ENCODE data around the gene JADE2.
"Not testable (repeated sequence)": the region's sequence is repeated elsewhere in the genome, so short reads cannot be mapped to it uniquely, and the experiment has no call there.

The JADE2 gene

DNA sequence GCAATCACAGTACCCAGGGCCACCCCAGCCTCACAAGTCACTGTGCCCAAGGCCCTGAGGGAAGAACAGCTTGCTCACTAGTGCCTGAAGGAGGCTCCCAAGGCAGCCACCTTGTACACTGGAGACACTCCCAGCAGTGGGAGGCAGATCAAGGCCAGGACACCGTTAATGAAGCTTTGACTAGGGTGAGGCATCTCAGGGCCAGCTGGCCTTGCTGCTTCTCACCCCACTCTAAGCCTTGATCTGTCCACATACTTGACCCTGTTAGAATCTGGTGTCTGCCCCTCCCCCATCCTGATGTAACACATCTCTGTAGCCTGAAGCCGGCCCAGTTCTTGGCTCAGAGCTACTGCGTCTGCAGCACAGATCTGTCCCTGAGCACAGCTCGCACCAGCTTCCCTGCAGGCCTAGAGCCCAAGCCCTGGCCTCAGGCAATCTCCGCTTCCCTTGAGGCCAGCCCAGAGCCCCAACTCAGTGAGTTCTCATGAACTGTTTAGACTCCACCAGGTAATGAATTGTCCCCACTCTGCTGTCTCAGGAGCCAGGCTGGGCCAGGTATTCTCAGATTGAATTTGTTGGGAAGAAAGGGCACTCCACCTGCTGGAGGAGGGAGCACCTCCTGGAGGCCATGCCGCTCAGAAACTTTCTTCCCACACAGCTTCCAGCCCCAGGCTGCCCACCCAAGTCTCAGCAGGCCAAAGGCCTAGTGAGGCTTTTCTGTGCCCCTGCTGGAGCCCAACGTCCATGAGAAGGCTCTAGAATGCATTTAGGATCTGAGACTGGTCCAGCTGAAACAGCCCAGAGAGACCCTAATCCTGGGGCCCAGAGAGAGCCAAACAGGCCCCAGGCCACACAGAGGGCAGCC lies 13.4 kb upstream of the JADE2 start:
- Histone ChIP-seq H2AFZ (ENCODE audit: low read depth) (no peak overlapping the region), H4K20me1 (ENCODE audit: insufficient read depth) (no peaks in the 10 kb centered on the region), H3K27ac (no peak overlapping the region), H3K4me1 (ENCODE audit: low read depth, poor library complexity, severe bottlenecking) (no peaks in the 10 kb centered on the region), H3K36me3 (ENCODE audit: insufficient read depth) (no peaks in the 10 kb centered on the region), H3K4me2 (no peak overlapping the region), H3K27me3 (ENCODE audit: insufficient read depth, low read depth) (no peaks in the 10 kb centered on the region), H3K4me3 (IDR thresholded peaks at IDR 0.05; ENCODE audit: insufficient read depth, low read depth, low read length) (no peak overlapping the region), H3K9ac (no peak overlapping the region), H3K79me2 (ENCODE audit: insufficient read depth, low read depth) (no peaks in the 10 kb centered on the region)
- TF ChIP-seq, protein P1, sequence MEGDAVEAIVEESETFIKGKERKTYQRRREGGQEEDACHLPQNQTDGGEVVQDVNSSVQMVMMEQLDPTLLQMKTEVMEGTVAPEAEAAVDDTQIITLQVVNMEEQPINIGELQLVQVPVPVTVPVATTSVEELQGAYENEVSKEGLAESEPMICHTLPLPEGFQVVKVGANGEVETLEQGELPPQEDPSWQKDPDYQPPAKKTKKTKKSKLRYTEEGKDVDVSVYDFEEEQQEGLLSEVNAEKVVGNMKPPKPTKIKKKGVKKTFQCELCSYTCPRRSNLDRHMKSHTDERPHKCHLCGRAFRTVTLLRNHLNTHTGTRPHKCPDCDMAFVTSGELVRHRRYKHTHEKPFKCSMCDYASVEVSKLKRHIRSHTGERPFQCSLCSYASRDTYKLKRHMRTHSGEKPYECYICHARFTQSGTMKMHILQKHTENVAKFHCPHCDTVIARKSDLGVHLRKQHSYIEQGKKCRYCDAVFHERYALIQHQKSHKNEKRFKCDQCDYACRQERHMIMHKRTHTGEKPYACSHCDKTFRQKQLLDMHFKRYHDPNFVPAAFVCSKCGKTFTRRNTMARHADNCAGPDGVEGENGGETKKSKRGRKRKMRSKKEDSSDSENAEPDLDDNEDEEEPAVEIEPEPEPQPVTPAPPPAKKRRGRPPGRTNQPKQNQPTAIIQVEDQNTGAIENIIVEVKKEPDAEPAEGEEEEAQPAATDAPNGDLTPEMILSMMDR (conservative IDR thresholded peaks at IDR 0.05; ENCODE audit: low read depth, low read length) = no peak

DNA sequence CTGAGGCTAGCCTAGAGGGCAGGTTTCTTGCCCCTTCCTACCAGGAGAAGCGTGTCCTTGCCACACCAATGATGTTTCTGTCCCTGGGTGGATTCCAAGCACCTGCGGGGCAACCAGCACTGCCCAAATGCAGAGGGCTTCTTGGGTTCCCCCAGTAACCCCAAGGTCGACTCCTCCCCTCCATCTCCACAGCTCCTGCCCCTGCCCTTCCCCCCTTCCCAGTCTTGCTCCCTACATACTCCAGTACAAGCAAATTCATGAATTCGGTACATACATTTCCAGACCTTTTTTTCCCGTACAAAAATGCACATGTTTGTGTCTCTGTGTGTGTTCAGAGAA lies 12.8 kb upstream of the JADE2 start:
- no peak overlapping the region for H2AFZ ChIP-seq (ENCODE audit: low read depth)
- no peaks in the 10 kb centered on the region for H3K27me3 ChIP-seq (ENCODE audit: insufficient read depth, low read depth)
- TF ChIP-seq, protein P1 (conservative IDR thresholded peaks at IDR 0.05; ENCODE audit: low read depth, low read length) = no peak
- H3K79me2 ChIP-seq (ENCODE audit: insufficient read depth, low read depth) = no peaks in the 10 kb centered on the region
- H4K20me1 ChIP-seq (ENCODE audit: insufficient read depth) = no peaks in the 10 kb centered on the region
- no peak overlapping the region for H3K4me2 ChIP-seq
- H3K36me3 ChIP-seq (ENCODE audit: insufficient read depth) = no peaks in the 10 kb centered on the region
- H3K4me3 ChIP-seq (IDR thresholded peaks at IDR 0.05; ENCODE audit: insufficient read depth, low read depth, low read length) = no peak overlapping the region
- no peak overlapping the region for H3K9ac ChIP-seq
- no peaks in the 10 kb centered on the region for H3K4me1 ChIP-seq (ENCODE audit: low read depth, poor library complexity, severe bottlenecking)
- H3K27ac ChIP-seq = no peak overlapping the region

DNA sequence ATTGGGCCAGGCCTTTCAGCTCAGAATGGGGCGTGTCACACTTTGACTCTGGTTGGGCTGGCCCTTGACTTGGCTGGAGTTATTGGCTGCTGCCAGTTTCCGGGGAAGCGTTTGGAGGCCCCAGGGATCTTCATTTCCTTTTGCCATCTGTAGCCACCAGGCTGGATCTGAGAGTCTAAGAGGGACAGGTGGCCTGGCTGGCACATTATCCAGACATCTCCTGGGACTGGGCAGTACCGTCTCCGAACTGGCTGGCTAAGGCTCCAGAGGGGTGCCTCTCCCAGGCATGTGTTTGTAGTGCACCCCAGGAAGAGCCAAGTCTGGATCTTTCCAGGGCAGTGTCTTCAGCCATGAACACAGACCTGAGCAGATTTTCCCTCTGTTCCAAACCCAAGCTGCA lies 9.7 kb upstream of the JADE2 start:
- TF ChIP-seq, protein P1 (conservative IDR thresholded peaks at IDR 0.05; ENCODE audit: low read depth, low read length) = no peak
- Histone ChIP-seq H2AFZ (ENCODE audit: low read depth) (no peak overlapping the region), H3K36me3 (ENCODE audit: insufficient read depth) (no peaks in the 10 kb centered on the region), H3K27me3 (ENCODE audit: insufficient read depth, low read depth) (no peaks in the 10 kb centered on the region), H3K79me2 (ENCODE audit: insufficient read depth, low read depth) (no peaks in the 10 kb centered on the region), H3K4me1 (ENCODE audit: low read depth, poor library complexity, severe bottlenecking) (no peaks in the 10 kb centered on the region), H4K20me1 (ENCODE audit: insufficient read depth) (no peaks in the 10 kb centered on the region), H3K4me2 (no peak overlapping the region), H3K27ac (no peak overlapping the region), H3K9ac (no peak overlapping the region), H3K4me3 (IDR thresholded peaks at IDR 0.05; ENCODE audit: insufficient read depth, low read depth, low read length) (no peak overlapping the region)

DNA sequence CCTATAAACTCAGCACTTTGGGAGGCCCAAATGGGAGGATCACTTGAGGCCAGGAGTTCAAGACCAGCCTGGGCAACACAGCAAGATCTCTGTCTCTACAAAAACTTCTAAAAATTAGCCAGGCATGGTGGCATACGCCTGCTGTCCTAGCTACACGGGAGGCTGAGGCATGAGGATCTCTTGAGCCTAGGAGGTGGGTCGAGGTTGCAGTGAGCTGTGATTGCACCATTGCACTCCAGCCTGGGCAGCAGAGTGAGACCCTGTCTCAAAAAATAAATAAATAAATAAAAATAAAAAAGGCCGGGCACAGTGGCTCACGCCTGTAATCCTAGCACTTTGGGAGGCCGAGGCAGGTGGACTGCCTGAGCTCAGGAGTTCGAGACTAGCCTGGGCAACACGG lies 8.5 kb upstream of the JADE2 start:
- not testable (repeated sequence) for H4K20me1 ChIP-seq (ENCODE audit: insufficient read depth); H2AFZ ChIP-seq (ENCODE audit: low read depth); H3K27ac ChIP-seq; H3K4me1 ChIP-seq (ENCODE audit: low read depth, poor library complexity, severe bottlenecking); H3K4me2 ChIP-seq; H3K27me3 ChIP-seq (ENCODE audit: insufficient read depth, low read depth); H3K4me3 ChIP-seq (IDR thresholded peaks at IDR 0.05; ENCODE audit: insufficient read depth, low read depth, low read length); H3K9ac ChIP-seq; H3K36me3 ChIP-seq (ENCODE audit: insufficient read depth); H3K79me2 ChIP-seq (ENCODE audit: insufficient read depth, low read depth)

DNA sequence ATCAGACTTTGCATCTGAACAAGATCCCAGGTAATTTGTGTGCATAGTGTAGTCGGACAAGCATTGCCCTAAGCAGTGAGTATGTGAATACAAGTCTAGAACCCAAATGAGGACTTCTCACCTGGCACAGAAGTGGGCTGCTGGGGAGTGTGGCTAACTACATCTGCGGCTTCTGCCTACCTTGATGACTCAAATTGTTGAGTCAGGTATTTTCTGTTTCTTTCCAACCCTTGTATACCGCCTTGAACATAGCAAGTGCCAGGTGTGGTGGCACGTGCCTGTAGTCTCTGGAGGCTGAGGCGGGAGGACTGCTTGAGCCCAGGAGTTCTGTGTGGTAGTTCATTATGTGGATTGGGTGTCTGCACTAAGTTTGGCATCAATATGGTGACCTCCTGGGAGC lies 7.9 kb upstream of the JADE2 start:
- Histone ChIP-seq H3K4me1 (ENCODE audit: low read depth, poor library complexity, severe bottlenecking) (no peaks in the 10 kb centered on the region), H3K4me3 (IDR thresholded peaks at IDR 0.05; ENCODE audit: insufficient read depth, low read depth, low read length) (no peak overlapping the region), H3K27ac (no peak overlapping the region), H3K9ac (no peak overlapping the region), H3K36me3 (ENCODE audit: insufficient read depth) (no peaks in the 10 kb centered on the region), H3K79me2 (ENCODE audit: insufficient read depth, low read depth) (no peaks in the 10 kb centered on the region), H3K27me3 (ENCODE audit: insufficient read depth, low read depth) (no peaks in the 10 kb centered on the region), H4K20me1 (ENCODE audit: insufficient read depth) (no peaks in the 10 kb centered on the region), H2AFZ (ENCODE audit: low read depth) (no peak overlapping the region), H3K4me2 (no peak overlapping the region)
- TF ChIP-seq, protein P1 (conservative IDR thresholded peaks at IDR 0.05; ENCODE audit: low read depth, low read length) = no peak

Data from KMS-11 (cell line).